GM19438 (cell line): ENCODE results near the gene SS18.
"Not testable (repeated sequence)": the region's sequence is repeated elsewhere in the genome, so short reads cannot be mapped to it uniquely, and the experiment has no call there.

Source experiments
- ATAC-seq: cut with Tn5 transposase; IDR thresholded peaks from one replicate; pipeline ENCODE4 v1.9.1; 2021; ENCODE audit warnings: low read depth; ENCODE audit not compliant: unreplicated experiment

SS18 gene

GRCh38 chr18:26090130-26091046 is at the start of gene SS18:
TSS of gene SS18 (minus strand) at chr18:26090613. CDS start at chr18:26090569, 44 bp downstream.
- ATAC-seq: peak; percentile 71

GRCh38 chr18:26135548-26135947 is 45.1 kb upstream of the SS18 start:
- no peak for ATAC-seq

- no peak for ATAC-seq
Measured at GRCh38 chr18:26134107-26134506, 43.7 kb upstream of the SS18 start.

DNA sequence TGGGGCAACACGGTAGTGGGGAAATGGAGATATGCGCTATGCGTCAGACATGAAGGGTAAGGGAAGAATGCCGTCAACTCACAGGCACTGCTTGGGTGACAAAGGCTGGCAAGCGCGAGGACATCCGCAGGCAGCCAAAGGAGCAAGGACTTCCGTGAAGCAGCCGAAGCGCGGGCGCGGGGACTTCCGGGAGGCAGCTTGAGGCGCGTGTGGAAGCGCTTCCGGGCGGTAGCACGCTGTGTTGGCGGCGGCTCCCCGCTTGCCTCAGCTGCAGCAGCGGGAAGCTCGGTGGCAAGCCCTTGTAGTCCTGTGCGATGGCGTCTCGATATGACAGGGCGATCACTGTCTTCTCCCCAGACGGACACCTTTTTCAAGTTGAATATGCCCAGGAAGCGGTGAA is 43.2 kb upstream of the SS18 start, which contains the start of gene PSMA8:
PSMA8 (plus strand) TSS at position 218 of the 400 bp plus-strand sequence; CDS start at position 315, 97 bp downstream.
- ATAC-seq: no peak

DNA sequence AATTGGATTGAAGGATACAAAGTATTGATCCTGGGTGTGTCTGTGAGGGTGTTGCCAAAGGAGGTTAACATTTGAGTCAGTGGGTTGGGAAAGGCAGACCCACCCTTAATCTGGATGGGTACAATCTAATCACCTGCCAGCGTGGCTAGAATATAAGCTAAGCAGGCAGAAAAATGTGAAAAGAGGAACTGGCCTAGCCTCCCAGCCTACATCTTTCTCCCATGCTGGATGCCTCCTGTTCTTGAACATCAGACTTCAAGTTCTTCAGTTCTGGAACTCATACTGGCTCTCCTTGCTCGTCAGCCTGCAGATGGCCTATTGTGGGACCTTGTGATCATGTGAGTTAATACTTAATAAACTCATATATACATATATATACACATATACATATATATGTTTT is 37.8 kb upstream of the SS18 start:
- not testable (repeated sequence) for ATAC-seq

GRCh38 chr18:26127786-26128185 is 37.4 kb upstream of the SS18 start:
- ATAC-seq: no peak

- not testable (repeated sequence) for ATAC-seq
Measured at GRCh38 chr18:26121994-26122393, 31.6 kb upstream of the SS18 start.

DNA sequence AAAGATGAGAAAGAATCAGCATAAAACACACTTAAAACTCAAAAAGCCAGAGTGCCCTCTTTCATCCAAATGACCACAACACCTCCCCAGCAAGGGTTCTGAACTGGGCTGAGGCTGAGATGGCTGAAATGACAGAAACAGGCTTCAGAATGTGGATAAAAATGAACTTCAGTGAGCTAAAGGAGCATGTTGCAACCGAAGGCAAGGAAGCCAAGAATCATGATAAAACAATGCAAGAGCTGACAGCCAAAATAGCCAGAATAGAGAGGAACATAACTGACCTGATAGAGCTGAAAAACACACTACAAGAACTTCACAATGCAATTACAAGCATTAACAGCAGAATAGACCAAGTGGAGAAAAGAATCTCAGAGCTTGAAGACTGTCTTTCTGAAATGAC is 31.1 kb upstream of the SS18 start:
- ATAC-seq: no peak

GRCh38 chr18:26119246-26119645 is 28.8 kb upstream of the SS18 start:
- ATAC-seq: no peak

GRCh38 chr18:26104035-26104434 is 13.6 kb upstream of the SS18 start:
- no peak for ATAC-seq

DNA sequence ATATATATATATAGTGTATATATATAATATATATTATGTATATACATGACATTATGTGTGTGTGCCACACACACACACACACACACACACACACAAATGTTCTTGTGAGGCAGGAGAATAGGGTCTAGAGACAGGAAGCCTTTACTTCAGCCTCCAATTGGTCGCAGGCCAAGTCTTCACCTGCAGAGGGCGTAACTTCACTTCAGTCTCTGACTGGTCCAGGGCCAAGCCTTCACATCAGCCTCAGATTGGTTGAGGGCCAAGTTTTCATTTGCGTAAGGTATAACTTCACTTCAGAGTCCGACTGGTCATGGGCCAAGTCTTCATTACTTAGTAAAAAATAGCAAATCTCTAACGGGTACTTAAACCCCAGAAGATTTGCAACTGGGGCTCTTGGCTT is 13.2 kb upstream of the SS18 start:
- no peak for ATAC-seq

DNA sequence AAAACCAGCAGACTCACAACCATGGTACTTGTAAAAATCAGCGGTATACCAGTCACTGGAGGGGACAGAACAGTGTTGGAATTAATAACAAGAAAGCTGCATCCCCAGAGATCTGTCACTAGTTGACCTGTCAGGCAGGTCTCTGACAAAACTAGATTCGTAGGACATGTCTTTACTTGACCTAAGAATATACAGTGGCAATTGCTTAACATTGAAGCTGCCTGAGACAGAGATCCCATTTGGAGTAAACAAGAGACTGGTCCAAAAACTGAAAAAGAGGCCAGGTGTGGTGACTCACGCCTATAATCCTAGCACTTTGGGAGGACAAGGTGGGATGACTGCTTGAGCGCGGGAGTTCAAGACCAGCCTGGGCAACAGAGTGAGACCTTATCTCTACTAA is 7.2 kb upstream of the SS18 start:
- ATAC-seq: no peak

- ATAC-seq: no peak
Measured at GRCh38 chr18:26096852-26097251, 6.4 kb upstream of the SS18 start.

DNA sequence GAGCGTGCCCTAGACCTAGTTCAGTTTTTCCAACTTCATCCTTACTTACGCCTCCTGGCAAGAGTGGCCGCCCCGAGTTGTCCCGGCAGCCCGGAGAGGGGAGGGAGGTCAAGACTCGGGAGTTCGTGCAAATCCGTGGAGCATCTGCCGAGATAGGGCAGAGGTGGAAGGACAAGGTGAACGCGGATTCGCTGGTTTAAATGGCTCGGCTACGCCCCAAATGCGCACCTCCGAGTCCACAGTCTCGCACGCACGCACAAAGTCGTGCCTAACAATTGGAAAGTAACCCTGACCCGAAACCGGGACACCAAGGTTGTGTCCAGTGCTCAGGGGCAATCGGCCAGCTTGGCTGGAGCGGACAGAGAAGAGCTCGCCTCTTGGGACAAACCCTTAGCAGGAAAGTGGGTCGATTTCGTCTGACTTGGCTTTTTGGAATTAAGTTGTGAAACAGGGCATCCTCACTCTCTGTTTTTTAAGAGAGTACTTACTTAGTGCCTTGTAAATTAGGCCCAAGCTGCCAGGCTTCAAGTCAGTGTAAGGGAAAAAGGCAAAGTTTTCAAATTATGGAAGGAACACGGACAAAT is 726 bp upstream of the SS18 start:
- peak; percentile 44 for ATAC-seq

DNA sequence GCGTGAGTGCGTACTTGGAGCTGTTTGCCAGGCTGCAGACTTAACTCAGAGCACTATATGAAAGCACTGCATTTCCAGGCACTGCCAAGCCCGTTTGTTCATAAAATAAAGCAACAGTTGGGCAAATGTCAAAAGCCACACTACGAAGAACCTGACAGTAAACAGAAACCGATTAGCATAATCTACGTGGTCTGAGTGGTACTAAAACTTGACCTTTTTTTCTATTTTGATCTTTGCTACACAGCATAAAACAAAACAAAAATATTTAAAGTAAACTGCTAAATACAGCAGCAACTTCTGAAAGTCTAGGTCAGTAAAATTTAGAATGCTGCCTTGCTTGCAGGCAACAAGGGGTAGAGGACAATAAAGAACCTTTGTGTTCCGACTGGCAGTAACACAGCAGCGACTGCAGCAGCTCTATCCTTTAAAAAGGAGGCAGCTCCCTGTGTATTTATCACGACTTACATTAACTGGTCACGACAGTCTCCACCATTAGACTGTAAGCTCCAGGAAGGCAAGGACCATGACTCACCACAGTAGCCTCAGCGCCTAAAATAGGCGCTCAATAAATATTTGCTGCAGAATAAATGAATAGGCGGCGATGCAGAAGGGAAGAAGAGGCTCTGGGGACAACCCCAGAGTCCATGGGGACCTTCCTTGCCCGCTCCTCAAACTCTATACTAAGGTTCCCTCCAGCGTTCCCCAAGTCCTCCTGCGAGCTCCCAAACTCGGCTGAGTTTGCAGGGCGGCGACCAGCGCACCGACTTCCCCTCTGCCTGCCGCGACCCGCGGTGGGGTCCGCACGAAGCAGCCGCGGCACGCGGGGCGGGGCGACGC is 902 bp downstream of the SS18 start:
- ATAC-seq: peak; percentile 15

DNA sequence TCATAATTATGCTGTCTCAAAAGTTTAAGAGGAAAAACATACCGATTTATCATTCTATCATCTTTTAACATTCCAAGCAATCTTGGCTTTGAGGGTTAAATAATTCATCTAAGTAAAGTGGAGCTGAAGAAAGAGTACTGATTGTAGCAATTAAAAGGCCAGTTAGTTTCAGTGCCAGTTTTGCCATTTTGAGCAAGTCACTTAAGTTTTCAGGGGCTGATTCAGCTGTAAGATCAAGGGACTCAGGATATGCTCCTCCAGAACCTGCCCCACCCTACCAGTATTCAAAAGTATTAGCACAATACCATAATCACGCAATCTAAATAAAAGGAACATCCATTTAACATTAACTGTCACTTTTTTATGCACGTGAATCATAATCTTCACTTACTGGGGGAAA is 1.9 kb downstream of the SS18 start:
- ATAC-seq: no peak

DNA sequence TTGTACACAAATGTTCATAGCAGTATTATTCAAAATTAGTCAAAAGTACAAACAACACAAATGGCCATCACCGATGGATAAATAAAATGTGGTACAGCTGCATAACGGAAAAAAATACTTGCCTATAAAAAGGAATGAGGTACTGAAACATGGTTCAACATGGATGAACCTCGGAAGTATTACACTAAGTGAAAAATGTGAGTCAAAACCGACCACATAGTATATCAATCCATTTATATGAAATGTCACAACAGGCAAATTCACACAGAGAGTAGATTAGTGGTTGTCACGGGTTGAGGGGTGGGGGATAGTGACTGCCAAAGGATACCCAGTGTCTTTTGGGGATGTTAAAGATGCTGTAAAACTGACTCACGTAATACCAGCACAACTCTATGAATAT is 3.5 kb downstream of the SS18 start:
- ATAC-seq: no peak

- no peak for ATAC-seq
Measured at GRCh38 chr18:26085056-26085455, 5.4 kb downstream of the SS18 start.

DNA sequence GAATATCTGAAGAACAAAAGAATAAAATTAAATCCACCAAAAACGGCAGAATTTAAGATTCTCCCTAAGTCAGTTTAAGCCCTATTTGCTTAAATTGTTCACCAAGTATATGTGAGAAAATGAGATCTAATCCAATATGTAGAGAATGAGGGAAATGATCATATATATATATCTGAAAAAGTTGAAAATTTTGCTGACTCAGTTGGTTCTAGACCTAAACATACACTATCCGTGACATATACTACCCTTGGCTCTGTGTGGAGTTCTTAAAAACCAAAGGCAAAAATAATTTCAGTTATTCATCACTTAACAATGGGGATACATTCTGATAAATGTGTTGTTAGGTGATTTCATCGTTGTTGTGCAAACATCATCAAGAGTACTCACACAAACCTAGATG is 7.3 kb downstream of the SS18 start:
- no peak for ATAC-seq

DNA sequence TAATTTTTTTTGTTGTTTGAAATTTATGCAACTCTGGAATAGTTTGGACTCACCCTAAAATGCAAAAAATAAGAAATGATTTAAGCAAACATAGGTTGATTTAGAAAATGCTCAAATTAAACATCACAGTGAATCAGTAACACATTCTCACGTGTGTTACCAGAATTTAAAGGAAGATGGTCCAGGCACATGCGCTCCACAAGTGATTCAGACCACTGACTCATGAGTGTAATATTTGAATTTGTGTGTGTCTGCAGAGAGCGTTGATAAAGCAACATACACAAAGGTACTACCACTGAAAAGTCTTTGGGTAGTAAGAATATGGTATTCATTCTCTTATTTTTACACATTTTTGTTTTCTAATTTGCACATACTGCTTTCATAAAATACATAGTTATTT is 7.9 kb downstream of the SS18 start:
- ATAC-seq: no peak

GRCh38 chr18:26074246-26074645 is 16.2 kb downstream of the SS18 start:
- ATAC-seq: no peak
